Measurements from ENCODE around the gene PTGDS. TPM values are rescaled to one million over a fixed set of nuclear protein-coding genes. Genes with fewer than 3 reads are reported as not detected.

The PTGDS gene
- total RNA-seq, 1 experiment from 2014 or later, result 3.6 TPM

GRCh38 chr9:136971746-136972145, 5.6 kb upstream of the PTGDS start:
- Histone ChIP-seq H2BK15ac (ENCODE audit: low read depth, low read length) (no peak overlapping the region), H3K4me1 (ENCODE audit: insufficient read depth, low read length) (no peaks in the 10 kb centered on the region), H3K18ac (ENCODE audit: insufficient read length, low read depth, low read length) (no peak overlapping the region), H3K9me3 (ENCODE audit: control insufficient read depth, low read depth, low read length) (no peaks in the 10 kb centered on the region), H4K91ac (ENCODE audit: insufficient read length, low read depth, low read length) (no peak overlapping the region), H3K9ac (ENCODE audit: extremely low read depth, insufficient read length, low read length) (no peak overlapping the region), H4K5ac (ENCODE audit: insufficient read length, low read depth, low read length) (no peak overlapping the region), H4K8ac (replicated peaks; ENCODE audit: insufficient read length, low read depth, low read length) (no peak overlapping the region), H2BK5ac (ENCODE audit: insufficient read length, low read length) (no peak overlapping the region), H3K27ac (ENCODE audit: insufficient read length, low read depth, low read length) (no peak overlapping the region), H3K23ac (ENCODE audit: insufficient read length, low read depth, low read length) (no peak overlapping the region), H3K4me2 (ENCODE audit: insufficient read depth, insufficient read length, low read length) (no peak overlapping the region), H3K27me3 (ENCODE audit: insufficient read depth, low read length) (no peaks in the 10 kb centered on the region), H2BK20ac (ENCODE audit: low read depth, low read length, poor library complexity, severe bottlenecking) (no peak overlapping the region), H2BK120ac (ENCODE audit: low read depth, low read length, poor library complexity, severe bottlenecking) (no peak overlapping the region), H4K20me1 (ENCODE audit: control insufficient read depth, insufficient read depth, insufficient read length) (no peaks in the 10 kb centered on the region), H3K23me2 (ENCODE audit: insufficient read length, low read depth, low read length, poor library complexity, severe bottlenecking) (no peaks in the 10 kb centered on the region), H3K4ac (ENCODE audit: low read depth, low read length) (no peak overlapping the region), H3T11ph (ENCODE audit: low read length) (no peak overlapping the region), H2AFZ (ENCODE audit: low read length) (no peak overlapping the region), H3K79me1 (ENCODE audit: insufficient read depth, low read depth, low read length, poor library complexity, severe bottlenecking) (no peaks in the 10 kb centered on the region), H2AK5ac (ENCODE audit: insufficient read length, low read length) (no peak overlapping the region), H2BK12ac (ENCODE audit: insufficient read length, low read depth, low read length) (no peak overlapping the region), H3K56ac (ENCODE audit: insufficient read length, low read depth, low read length) (no peak overlapping the region), H3K79me2 (ENCODE audit: insufficient read depth, low read length) (no peaks in the 10 kb centered on the region), H3K14ac (ENCODE audit: insufficient read depth, low read length) (no peak overlapping the region; the same call in 1 of the 2 replicates)
- peaks cover 4% of the 10 kb centered on the region for H3K27me3 Mint-ChIP-seq (ENCODE audit: low read depth)
- no peaks in the 10 kb centered on the region for H3K9me3 Mint-ChIP-seq
- no peak overlapping the region for H3K4me3 Mint-ChIP-seq
- TF ChIP-seq CTCF (conservative IDR thresholded peaks at IDR 0.05), result no peak
- DNase-seq, result no peak
- H3K27ac Mint-ChIP-seq, result no peak overlapping the region
- WGBS (ENCODE audit: extremely low coverage, insufficient read length, low lambda C conversion rate), result no CpG with 5 or more reads among the region's 14 CpGs
- no peaks in the 10 kb centered on the region for H3K36me3 Mint-ChIP-seq (ENCODE audit: insufficient read depth in 1 of 3, low read depth in 3 of 3)
- 0 out of 4 replicates have a peak, but pooled peaks cover 0 to 2% of the 10 kb centered on the region in 2 experiments for H3K4me1 Mint-ChIP-seq
